ENCODE measurements around the gene RNF32.

DNA sequence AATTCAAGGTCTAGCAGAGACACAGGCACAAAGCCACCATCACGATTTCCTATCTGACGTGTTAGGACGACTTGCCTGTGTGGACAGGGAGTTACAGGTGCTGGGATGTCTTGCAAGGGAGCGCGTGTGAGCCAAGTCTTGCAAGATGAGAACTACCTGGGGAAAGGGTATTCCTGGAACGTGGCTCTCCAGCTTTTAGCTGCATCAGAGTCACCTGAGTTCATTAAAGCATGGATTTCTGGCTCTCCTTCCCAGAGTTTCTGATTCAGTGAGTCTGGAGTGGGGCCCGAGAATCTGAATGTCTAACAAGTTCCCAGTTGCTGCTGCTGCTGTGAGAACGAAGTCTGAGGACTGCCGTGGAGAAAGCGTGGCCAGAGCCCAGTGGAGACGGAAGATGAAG is 30.0 kb upstream of the RNF32 start:
- TF ChIP-seq POLR2A (IDR thresholded peaks at IDR 0.05; ENCODE audit: low read length) (no peak), GATA1 (IDR thresholded peaks at IDR 0.05; ENCODE audit: low read depth, low read length) (no peak)
